LNCAP (cell line): Measurements from ENCODE around the gene IL3.

ENCODE experiments used
- CTCF ChIP-seq: fragments of 450-650 bp; IDR thresholded peaks from 2 replicates; pipeline ENCODE4 v1.5.1; 2017; ENCODE audit warnings: mild to moderate bottlenecking

Gene IL3

GRCh38 chr5:132050136-132050535 lies 10.3 kb upstream of the IL3 start:
- TF ChIP-seq CTCF: no peak

GRCh38 chr5:132050661-132051552 lies 9.5 kb upstream of the IL3 start:
- no peak for TF ChIP-seq CTCF

GRCh38 chr5:132052520-132052919 lies 7.9 kb upstream of the IL3 start:
- no peak for TF ChIP-seq CTCF

GRCh38 chr5:132053483-132053882 lies 7.0 kb upstream of the IL3 start:
- no peak for TF ChIP-seq CTCF

GRCh38 chr5:132054031-132054696 lies 6.3 kb upstream of the IL3 start:
- no peak for TF ChIP-seq CTCF

GRCh38 chr5:132054697-132055440 lies 5.6 kb upstream of the IL3 start:
- TF ChIP-seq CTCF: no peak

GRCh38 chr5:132055441-132055807 lies 5.0 kb upstream of the IL3 start:
- TF ChIP-seq CTCF: no peak
